GM23338 (cell line): ENCODE data around the gene ARID1B. TPM values are rescaled to one million over a fixed set of nuclear protein-coding genes. Genes with fewer than 3 reads are reported as not detected.

ENCODE experiments used
- ATAC-seq: fragments of 200-7000 bp; cut with Tn5 transposase; 3 replicates; pipeline ENCODE4 v1.9.1; 2020
- DNase-seq: peaks from one replicate; pipeline ENCODE4 v3.0.0-alpha.2; 2015; ENCODE audit warnings: low spot score
- H2AFZ ChIP-seq: fragments of 200-600 bp; sonication (generic); 2 replicates; pipeline ENCODE4 v1.8.0; 2016; ENCODE audit warnings: antibody characterized with exemption, mild to moderate bottlenecking, moderate library complexity
- H3F3A ChIP-seq: fragments of 200-600 bp; sonication (generic); replicated peaks from 2 replicates; pipeline ENCODE4 v1.8.0; 2017; ENCODE audit warnings: antibody characterized with exemption, mixed run types, low read depth
- H3K27ac ChIP-seq: fragments of 200-600 bp; sonication (generic); 2 replicates; pipeline ENCODE4 v1.6.1; 2016; ENCODE audit warnings: low read depth
- H3K27me3 ChIP-seq: fragments of 200-600 bp; sonication (generic); 2 replicates; pipeline ENCODE4 v1.8.0; 2016; ENCODE audit warnings: mild to moderate bottlenecking, mixed run types, moderate library complexity; ENCODE audit not compliant: insufficient read depth
- H3K36me3 ChIP-seq: fragments of 200-600 bp; sonication (generic); 2 replicates; pipeline ENCODE4 v1.8.0; 2016; ENCODE audit warnings: mild to moderate bottlenecking; ENCODE audit not compliant: insufficient read depth
- H3K4me1 ChIP-seq: fragments of 200-600 bp; sonication (generic); 2 replicates; pipeline ENCODE4 v1.8.0; 2016; ENCODE audit warnings: mild to moderate bottlenecking, moderate library complexity; ENCODE audit not compliant: insufficient read depth
- H3K4me2 ChIP-seq: fragments of 200-600 bp; sonication (generic); 2 replicates; pipeline ENCODE4 v1.7.1; 2017; ENCODE audit warnings: mixed run types
- H3K4me3 ChIP-seq: fragments of 200-600 bp; sonication (generic); 2 replicates; pipeline ENCODE4 v1.6.1; 2016; ENCODE audit warnings: mixed run types
- H3K79me2 ChIP-seq: fragments of 200-600 bp; sonication (generic); replicated peaks from 2 replicates; pipeline ENCODE4 v1.8.0; 2017; ENCODE audit warnings: mild to moderate bottlenecking; ENCODE audit not compliant: insufficient read depth
- H3K9me2 ChIP-seq: fragments of 200-600 bp; sonication (generic); 2 replicates; pipeline ENCODE4 v1.8.0; 2017; ENCODE audit not compliant: insufficient read depth
- H4K20me1 ChIP-seq: fragments of 200-600 bp; sonication (generic); replicated peaks from 2 replicates; pipeline ENCODE4 v1.8.0; 2017; ENCODE audit warnings: mild to moderate bottlenecking; ENCODE audit not compliant: insufficient read depth
- H3K27ac Mint-ChIP-seq: 2 replicates; pipeline ENCODE4 v1.8.0; 2020; ENCODE audit warnings: inconsistent platforms, mild to moderate bottlenecking, moderate library complexity, mixed read lengths
- H3K27me3 Mint-ChIP-seq: 3 replicates; pipeline ENCODE4 v1.8.0; 2022; ENCODE audit warnings: low read depth, mild to moderate bottlenecking, moderate library complexity, mixed read lengths, inconsistent platforms; ENCODE audit not compliant: insufficient read depth, poor library complexity
- H3K36me3 Mint-ChIP-seq: 3 replicates; pipeline ENCODE4 v1.8.0; 2021; ENCODE audit warnings: low read depth, mild to moderate bottlenecking, inconsistent platforms, moderate library complexity, mixed read lengths
- H3K4me1 Mint-ChIP-seq: 3 replicates; pipeline ENCODE4 v1.8.0; 2020; ENCODE audit warnings: mild to moderate bottlenecking, inconsistent platforms, mixed read lengths
- H3K4me3 Mint-ChIP-seq: 3 replicates; pipeline ENCODE4 v1.8.0; 2021; ENCODE audit warnings: moderate library complexity, mild to moderate bottlenecking, inconsistent platforms, mixed read lengths
- H3K9me3 Mint-ChIP-seq: 3 replicates; pipeline ENCODE4 v1.8.0; 2020; ENCODE audit warnings: moderate library complexity, mild to moderate bottlenecking, inconsistent platforms, mixed read lengths
- CTCF ChIP-seq, 2 experiments: fragments of 200-600 bp in 1 of 2; sonication (generic) in 1 of 2; conservative IDR thresholded peaks; 2 replicates each; pipeline versions ENCODE4 v1.5.1 to v1.6.1; 2016 to 2017; ENCODE audit warnings: antibody characterized with exemption in 2 of 2, low read depth in 2 of 2, mild to moderate bottlenecking in 2 of 2, moderate library complexity in 1 of 2
- ETS1 ChIP-seq: IDR thresholded peaks from 2 replicates; pipeline ENCODE4 v1.6.1; 2016; ENCODE audit warnings: antibody characterized with exemption
- EZH2 ChIP-seq: fragments of 200-600 bp; sonication (generic); IDR thresholded peaks from one replicate; pipeline ENCODE4 v1.8.0; 2017; ENCODE audit warnings: antibody characterized with exemption, mild to moderate bottlenecking, low read depth; ENCODE audit not compliant: unreplicated experiment
- REST ChIP-seq: IDR thresholded peaks from one replicate; pipeline ENCODE4 v1.6.1; 2018; ENCODE audit warnings: antibody characterized with exemption; ENCODE audit not compliant: unreplicated experiment
- ZNF462 ChIP-seq: fragments of 250-450 bp; sonication (Bioruptor Pico); IDR thresholded peaks from 2 replicates; pipeline ENCODE4 v1.5.0; 2020; ENCODE audit warnings: mild to moderate bottlenecking, moderate library complexity
- polyA plus RNA-seq: library from polyadenylated mRNA; unstranded; fragments of >200 nt; fragmentation: Nextera tagmentation; extraction: Ambion mirVana; gene quantifications from 2 replicates; pipeline ENCODE4 v1.2.1, GENCODE V29; 2016
- total RNA-seq: library from RNA; depleted of rRNA; stranded (reverse); fragments of >200 nt; shearing (Covaris generic); gene quantifications from 2 replicates; pipeline ENCODE4 v1.2.3, GENCODE V29; 2014

ARID1B gene
- total and polyA plus RNA-seq, 2 experiments from 2014 or later = 59.3 to 72.2 TPM

DNA sequence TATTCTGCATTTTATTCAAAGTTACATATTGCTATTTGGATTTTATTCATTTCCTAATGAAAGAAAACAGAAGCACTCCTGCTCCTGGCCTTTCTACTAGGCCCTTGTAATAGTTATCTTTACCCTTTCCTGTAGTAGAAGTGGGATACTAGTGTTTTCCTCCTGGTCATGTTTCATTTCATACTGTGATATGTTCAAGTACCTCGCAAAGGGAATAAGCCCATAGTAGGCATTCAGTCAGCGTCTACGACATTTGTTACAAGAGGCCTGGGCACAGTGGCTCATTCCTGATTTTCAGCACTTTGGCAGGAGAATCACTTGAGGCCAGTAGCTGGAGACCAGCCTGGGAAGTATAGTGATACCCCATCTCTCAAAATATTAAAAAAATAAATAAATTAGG lies 154.1 kb downstream of the ARID1B start (continued):
- TF ChIP-seq ZNF462 (CRISPR knock-in tag) (no peak), ETS1 (no peak), EZH2 (no peak)

- Mint-ChIP-seq H3K4me1 (peaks cover 70% of the 10 kb centered on the region), H3K27ac (peak overlapping the region; percentile 66; the same call in 1 of the 2 replicates), H3K36me3 (peaks cover 8% of the 10 kb centered on the region; the same call in 2 of the 3 replicates), H3K9me3 (no peaks in the 10 kb centered on the region), H3K4me3 (peak overlapping the region; percentile 44; the same call in 1 of the 3 replicates), H3K27me3 (no peaks in the 10 kb centered on the region)
- Histone ChIP-seq H3K4me1 (peaks cover 45% of the 10 kb centered on the region), H3K27ac (no peak overlapping the region), H4K20me1 (no peaks in the 10 kb centered on the region), H3K27me3 (no peaks in the 10 kb centered on the region), H3F3A (no peaks in the 10 kb centered on the region), H3K9me2 (no peaks in the 10 kb centered on the region), H3K79me2 (peaks cover 95% of the 10 kb centered on the region), H3K36me3 (no peaks in the 10 kb centered on the region), H2AFZ (no peak overlapping the region), H3K4me2 (peak overlapping the region; percentile 44; the same call in 1 of the 2 replicates), H3K4me3 (peak overlapping the region; percentile 8; the same call in 1 of the 2 replicates)
- TF ChIP-seq REST (no peak), CTCF (conservative IDR thresholded peaks at IDR 0.05; ENCODE audit: low read depth in 2 of 2) (peak; percentile 31 to 54; a peak in 2 of 4 replicates)
- peak; percentile 50 for DNase-seq
- peak; percentile 91 for ATAC-seq
Observed at GRCh38 chr6:156933201-156934068, 156.3 kb downstream of the ARID1B start.
